Forelimb muscle (tissue), 1 donor: ENCODE measurements around the gene SDHAF1. TPM values are rescaled to one million over a fixed set of nuclear protein-coding genes. Genes with fewer than 3 reads are reported as not detected.

Experiments
- DNase-seq: peaks from one replicate; pipeline ENCODE4 v3.0.0-alpha.2; 2013; ENCODE audit warnings: low read depth
- polyA plus RNA-seq: library from polyadenylated mRNA; unstranded; fragments of 120-200 nt; gene quantifications from one replicate; pipeline ENCODE4 v1.2.1, GENCODE V29; 2013; ENCODE audit not compliant: insufficient read length

SDHAF1 gene
- polyA plus RNA-seq, 1 donor, result 12.9 TPM

DNA sequence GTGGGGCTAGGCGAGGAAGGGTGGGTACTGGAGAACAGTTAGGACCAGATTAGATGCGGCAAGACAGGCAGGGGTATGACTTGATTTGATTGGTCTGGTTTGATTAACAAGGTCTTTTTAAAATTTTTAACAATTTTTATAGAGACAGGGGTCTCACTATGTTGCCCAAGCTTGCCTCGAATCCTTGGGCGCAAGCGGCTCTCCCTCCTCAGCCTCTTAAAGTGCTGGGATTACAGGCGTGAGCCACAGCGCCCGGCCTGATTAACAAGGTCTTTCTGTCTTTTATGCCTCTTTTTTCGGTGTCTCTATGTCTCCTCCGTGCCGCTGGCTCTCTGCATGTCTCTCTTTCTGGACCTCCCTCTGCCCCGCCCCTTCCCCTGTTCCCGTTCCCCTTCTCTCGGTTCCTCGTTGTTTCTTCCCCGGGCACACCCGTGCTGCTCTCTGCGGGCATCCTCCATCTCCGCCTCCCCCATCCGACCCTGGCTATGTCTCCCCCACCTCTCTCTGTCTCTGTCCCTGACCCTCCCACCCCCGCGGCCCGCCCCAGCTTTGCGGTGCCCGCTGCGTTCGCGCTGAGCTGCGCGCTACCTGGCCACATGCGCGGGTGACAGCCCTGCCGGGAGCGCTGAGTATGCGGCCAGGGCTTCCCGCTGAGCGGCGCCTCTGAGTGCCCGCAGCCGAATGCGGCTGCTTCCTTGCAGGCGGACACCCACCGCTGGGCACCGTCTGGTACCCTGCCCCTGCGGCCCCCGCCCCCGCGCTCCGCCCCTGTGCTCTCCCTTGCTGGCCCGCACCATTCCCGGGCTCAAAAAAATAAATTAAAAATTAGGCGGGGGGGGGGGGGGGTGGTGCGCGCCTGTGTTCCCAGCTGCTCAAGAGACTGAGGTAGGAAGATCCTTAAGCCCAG, 8.1 kb upstream of the SDHAF1 start:
- DNase-seq, result no peak

DNA sequence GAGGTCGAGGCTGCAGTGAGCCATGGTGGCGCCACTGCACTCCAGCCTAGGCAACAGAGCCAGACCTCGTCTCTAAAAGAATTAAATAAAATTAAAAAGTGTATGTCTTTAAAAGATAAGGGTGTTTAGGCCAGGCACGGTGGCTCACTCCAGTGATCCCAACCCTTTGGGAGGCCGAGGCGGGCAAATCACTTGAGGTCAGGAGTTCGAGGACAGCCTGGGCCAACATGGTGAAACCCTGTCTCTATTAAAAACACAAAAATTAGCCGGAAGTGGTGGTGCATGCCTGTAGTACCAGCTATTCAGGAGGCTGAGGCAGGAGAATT, 7.5 kb upstream of the SDHAF1 start:
- no peak for DNase-seq

DNA sequence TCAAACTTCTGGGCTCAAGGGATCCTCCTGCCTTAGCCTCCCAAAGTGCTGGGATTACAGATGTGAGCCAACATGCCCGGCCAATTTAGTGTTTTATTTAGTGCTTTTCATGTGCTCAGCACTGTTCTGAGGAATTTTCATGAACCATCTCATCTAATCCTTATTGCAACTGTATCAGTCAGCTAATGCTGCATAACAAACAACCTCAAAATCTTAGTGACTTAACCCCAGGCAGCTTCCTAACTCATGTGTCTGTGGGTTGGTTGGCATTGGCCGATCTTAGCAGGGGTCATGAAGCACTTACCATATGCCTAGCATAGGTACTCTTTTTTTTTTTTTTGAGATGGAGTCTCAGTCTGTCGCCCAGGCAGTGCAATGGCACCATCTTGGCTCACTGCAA, 6.2 kb upstream of the SDHAF1 start:
- DNase-seq, result no peak

DNA sequence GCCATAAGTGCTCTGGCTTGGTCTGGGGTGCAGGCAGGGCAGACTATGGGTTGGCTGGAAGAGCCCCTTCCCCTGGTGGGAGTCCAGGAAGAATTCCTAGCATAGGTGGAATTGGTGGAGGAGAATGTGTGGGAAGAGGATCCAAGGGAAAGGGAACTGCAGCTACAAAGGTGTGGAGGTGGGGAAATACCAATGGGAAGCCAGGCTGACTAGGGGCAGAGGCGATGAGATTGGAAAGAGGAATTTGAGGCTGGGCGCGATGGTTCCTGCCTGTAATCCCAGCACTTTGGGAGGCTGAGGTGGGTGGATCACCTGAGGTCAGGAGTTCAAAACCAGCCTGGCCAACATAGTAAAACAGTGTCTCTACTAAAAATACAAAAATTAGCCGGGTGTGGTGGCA, 4.8 kb upstream of the SDHAF1 start:
- no peak for DNase-seq

DNA sequence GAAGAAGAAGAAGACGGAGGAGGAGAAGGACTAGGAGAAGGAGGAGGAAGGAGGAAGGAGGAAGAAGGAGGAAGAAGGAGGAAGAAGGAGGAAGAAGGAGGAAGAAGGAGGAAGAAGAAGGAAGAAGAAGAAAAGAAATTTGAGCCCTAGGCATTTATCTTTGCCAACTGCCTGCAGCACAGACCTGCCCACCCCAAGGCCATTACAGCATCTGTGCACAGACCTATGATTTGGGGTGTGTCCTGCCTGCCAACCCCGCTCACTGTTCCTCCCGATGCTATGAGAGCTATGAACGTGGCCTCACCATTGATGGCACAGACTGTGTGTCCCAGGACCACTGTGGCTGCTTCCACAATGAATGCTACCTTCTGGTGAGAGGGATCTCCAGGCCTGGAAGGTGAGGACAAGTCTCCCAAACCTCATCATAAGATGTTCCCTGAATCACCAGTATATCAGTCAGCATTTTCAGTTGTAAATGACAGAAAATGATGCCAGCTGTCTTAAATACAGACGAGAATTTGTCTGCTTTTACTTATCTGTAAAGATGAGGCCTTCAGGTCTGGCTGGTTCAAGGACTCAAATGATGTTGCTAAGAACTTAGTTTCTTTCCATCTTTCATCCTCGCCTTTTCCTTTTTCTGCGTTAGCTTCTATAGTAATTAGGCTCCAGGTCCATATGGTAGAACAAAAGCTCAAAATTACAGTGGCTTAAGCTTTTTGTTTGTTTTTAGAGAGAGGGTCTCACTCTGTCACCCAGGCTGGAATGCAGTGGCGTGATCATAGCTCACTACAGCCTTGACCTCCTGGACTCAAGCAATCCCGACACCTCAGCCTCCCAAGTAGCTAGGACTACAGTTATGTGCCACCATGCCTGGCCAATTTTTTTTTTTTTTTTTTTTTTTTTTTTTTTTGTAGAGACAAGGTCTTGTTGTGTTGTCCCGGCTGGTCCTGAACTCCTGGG, 3.9 kb upstream of the SDHAF1 start:
- DNase-seq, result no peak

DNA sequence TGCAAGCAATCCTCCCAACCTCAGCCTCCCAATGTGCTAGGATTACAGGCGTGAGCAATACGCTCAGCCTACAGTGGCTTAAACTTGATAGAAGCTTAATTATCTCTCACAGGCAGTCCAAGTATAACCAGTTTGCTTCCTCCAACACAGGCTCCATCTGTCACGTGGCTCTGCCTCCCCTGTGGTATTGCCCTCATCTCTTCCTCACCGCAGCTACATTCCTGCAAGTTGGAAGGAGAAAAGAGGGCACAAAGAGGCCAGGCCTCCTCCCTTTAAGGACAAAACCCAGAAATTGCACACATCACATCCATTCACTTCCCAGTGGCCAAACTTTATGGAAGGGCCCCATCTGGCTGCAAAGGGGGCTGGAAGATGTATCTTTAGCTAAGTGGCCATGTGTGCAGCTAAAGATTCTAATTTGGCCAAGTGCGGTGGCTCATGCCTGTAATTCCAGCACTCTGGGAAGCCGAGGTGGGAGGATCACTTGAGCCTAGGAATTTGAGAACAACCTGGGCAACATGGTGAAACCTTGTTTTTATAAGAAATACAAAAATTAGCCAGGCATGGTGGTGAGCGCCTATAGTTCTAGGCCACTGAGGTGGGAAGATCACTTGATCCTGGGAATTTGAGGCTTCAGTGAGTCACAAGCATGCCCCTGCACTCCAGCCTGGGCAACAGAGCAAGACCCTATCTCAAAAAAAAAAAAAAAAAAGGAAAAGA, 3.1 kb upstream of the SDHAF1 start:
- DNase-seq, result no peak

DNA sequence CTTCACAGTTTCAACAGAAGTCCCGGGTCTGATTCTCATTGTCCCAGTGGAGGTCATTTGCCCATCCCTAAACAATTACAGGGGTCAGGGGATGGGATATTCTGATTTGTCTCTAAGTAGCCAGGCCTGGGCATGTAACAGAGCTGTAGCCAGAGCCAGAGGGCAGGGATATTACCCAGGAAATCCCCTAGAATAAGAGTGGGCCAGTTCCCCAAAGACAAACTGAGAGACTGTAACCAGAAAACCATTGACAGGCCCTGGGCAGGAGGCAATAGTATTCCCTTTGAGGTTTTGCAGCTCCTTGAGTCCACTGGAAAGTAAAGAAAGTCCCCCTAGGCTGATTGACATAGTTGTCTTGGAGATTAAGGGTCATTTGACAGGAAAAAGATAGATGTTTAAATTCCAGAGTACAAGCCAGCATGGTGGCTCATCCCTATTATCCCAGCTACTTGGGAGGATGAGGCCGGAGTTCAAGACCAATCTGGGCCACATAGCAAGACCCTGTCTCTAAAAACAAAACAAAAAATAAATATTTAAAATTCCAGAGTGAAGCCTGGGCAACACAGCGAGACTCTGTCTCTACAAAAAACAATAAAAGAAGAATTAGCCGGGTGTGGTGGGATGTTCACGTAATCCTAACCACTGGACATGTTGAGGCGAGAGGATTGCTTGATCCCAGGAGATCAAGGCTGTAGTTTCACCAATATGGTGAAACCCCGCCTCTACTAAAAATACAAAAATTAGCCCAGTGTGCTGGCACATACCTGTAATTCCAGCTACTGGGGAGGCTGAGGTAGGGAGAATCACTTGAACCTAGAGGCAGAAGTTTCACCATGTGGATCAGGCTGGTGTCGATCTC, 1.9 kb upstream of the SDHAF1 start:
- DNase-seq, result no peak

DNA sequence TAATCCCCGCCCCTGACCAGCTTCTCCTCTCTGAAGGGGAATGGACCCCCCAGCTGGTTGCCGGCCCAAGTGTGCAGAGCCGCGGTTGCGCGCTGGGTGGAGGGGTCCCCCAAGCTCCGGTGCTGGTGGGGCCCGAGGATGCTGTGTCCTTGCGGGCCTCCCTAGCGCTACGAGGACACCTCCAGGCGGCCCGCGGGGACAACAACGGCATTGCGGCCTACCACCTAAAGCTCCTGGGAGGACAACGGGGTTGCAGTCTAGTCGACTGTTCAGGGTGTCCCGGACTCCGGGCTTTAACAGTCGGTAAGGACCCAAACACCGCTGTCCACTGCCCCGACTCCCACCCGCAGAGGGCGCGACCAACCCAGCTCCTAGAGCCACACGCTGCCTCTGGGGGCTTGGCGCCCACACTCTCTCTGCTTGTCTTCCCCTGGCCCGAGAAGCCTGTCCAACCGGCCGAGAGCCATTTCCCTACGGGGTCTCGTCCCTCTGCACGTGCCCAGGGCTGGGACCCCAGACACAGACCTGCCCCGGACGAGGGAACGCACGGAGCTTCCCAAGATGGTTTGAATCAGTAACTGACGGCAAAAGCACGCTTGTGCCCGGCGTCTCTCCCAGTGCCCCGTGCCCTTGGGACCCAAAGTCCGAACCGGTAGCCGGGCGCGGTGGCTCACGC, 927 bp upstream of the SDHAF1 start:
- DNase-seq, result no peak

DNA sequence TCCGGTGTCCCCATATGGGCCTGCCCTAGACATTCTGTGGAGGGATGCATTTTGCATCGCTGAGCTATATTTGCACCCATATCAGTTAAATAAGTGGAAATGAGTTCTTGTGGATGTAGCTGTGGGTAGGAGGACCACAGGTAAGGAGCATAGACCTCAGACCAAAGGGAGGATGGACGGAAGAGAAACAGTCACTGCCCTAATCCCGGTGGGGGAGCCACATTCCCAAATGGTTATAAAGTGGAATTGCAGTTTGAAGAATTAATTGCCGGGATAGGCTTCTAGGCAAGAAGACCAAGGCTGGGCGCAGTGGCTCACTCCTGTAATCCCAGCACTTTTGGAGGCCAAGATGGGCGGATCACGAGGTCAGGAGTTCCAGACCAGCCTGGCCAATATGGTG, 1.8 kb downstream of the SDHAF1 start:
- no peak for DNase-seq

DNA sequence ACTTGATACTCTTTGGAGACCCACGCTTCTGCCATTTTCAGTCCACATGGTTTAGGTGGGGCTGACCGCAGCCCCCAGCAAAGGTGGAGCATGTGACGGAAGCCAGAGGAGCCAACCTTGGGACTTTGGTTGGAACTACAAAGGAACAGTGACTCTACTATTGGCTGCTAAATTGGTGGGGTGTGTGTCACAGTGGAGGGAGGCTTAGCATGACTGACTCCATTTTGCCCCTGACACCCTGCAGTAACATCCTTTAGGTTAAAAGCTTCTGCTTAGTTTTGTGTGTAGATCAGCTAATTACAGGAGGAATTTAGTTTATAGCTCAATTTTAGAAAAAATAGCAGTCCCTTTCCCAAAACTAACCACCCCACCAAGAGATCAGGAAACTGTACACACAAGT, 6.6 kb downstream of the SDHAF1 start:
- DNase-seq, result no peak

DNA sequence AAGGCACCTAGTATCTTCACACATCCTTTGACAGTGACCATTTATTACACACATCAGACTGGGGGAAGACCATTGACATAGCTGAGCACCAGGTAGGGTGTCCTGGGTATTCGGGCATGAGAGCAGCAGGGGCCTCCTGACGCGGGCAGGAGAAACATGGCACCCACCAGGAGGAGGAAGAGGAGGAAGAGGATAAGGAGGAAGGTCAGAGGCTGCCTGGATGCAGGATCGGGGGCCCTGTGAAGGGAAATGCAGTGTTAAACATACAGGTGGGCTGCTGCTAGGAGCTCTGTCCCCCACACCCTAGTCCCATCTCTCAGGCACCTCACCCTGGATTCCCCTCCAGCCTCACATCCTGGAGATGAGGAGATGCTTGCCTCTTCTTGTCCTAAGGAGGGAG, 8.3 kb downstream of the SDHAF1 start:
- no peak for DNase-seq

DNA sequence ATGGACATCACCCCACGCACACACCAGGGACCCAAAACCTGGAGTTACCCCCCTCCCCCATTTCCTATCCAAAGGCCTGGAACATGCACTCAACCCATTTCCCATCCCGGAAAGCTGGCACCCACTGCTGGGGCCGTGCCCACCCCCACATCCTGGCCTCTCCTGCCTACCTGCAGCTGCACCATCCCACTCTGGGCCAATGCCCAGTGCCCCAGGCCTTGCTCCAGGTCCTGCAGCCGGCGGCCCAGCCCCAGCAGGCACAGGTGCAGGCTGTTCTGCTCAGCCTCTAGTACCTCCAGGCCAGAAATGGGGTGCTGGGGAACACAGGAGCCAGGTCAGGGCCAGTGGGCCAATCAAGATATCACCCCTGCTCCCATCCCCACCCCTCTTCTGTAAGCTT, 12.0 kb downstream of the SDHAF1 start:
- no peak for DNase-seq

DNA sequence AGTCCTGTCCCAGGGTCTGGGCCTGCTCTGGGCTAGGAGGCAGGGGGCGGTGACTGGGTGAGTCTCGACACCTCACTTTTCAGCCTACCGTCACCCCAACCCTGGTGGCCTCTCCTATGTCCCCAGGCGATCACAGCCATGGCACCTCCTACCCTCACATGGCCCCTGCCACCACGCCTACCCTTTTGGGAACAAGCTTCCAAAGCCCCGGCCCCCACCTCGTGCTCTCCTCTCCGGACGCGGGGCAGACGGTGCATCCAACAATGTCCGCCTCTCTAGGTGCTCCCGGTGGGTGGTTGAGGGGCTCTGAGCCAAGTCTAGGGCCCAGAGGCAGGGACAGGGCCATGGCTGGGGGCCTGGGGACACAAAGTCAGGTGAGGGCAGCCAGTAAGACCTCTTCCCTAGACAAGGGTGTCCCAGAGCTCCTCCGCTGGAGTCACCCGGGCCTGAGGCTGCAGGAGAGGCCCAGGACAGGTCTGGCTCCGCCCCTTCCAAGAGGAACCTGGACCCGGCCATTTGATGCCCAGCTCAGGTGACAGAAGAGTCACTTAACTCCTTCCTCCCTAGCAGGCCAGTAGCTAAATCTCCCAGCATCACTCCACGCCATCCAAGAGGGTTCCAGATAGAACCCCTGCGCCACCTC, 13.5 kb downstream of the SDHAF1 start, which contains the start of gene SYNE4:
Gene SYNE4 (minus strand): TSS at position 478 of the 643 bp plus-strand sequence. CDS start 132 bp downstream, at position 346.
- no peak for DNase-seq

DNA sequence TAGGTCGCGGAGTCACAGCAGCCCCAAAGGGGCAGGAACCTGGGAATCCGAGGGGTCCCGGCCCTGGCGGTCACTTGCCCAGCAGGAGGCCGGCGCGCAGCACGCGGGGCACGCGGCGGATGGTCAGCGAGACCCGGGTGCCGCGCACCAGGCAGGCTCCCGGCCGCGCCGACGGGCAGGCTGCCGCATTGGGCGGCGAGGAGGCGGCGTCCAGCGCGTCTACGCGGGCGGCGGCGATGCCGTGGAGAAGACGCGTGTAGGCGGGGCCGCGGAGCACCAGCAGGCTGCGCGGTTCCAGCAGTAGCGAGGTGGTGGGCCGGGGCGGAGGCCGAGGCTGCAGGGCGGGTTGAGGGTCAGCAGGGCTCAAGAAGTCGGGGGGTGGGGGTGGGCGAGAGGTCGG, 14.2 kb downstream of the SDHAF1 start:
- no peak for DNase-seq

DNA sequence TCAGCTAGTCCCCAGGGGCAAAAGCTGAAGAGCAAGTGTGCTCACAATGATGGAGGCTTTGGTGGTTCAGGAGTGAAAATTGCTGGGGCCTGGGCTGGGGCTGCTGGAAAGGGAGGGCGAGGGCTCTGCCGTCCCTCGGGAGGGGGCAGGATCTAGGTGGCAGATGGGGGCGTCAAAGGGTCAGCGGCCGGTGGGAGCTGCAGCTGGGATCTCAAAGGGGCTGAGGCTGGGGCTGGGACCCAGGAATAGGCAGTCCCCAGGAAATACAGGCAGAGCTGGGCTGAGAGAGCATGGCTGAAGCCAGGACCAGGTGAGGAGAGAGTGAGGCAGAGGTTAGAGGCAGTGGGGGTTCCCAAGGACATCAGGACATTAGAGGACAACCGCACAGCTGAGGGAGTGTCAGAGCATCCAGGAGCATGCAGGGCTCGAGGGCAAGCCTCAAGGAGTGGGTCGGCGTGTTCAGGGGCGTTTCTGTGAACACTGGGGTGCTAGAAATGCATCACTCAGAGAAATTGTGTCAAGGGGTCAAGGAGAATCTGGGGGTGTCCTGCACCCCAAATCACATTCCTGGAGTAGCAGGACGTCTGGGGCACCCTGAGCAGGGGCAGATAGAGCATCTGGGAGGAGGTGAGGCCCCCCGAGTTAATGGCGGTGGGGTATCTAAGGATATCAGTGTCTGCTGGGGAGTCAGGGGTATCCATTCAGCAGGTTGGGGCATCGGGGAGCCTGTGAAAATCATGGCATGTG, 14.8 kb downstream of the SDHAF1 start:
- DNase-seq, result no peak

DNA sequence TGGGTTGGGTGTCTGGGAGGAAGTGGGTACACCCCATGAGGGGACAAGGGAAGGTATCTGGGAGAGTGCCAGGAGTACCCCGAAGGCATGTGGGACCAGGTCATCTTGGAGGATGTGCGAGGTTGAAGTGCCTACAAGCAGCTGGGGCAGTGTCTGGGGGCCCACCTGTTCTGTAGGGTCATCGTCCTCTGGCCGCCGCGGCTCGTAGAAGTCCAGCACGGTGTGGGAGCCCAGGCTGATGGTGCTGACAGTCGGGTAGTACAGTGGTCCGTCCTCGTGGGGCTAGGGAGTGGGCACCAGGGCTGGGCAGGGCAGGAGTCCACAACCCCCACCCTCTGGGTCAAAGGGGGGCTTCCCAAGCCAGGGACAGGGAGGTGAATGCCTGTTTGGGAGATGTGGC, 15.4 kb downstream of the SDHAF1 start:
- no peak for DNase-seq

DNA sequence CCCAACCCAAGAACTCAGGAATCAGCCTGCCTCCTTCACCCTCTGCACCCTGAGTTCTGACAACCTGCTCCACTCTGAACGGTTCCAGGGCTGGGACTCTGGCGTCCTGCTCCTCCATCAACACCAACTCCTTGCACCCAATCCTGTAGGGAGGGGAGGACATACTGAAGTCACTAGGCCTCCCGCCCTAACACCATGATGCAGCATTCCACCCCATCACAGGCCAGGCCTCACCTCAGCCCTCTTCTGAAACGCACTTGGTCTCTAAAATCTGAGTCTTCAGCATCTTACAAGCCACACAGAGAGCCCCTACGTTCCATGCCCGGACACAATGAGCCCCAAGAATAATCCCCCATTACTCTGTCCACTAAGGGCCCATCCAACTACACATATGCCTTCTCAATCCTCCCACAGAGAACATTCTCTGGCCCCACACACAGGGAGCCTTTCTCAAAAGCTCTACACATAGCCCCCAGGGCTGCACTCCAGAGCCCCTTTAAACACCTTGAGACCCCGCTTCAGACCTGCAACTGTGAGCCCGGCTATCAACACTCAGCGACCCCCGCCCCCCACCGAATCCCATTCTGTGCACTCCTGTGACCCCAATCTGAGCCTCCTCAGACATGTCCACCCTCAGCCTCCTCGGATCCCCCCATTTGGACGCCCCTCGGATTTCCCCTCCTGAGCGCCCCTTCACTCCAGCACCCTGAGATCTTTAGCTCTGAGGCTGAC, 18.5 kb downstream of the SDHAF1 start:
- no peak for DNase-seq
